ENCODE data around the gene NDOR1. TPM values are rescaled to one million over a fixed set of nuclear protein-coding genes. Genes with fewer than 3 reads are reported as not detected.

The NDOR1 gene
- total RNA-seq, 5 donors from 2014 or later (not counting 1 experiment from before 2014, with no cell fraction given) = 27.6 to 46.7 (median 45.4) TPM

GRCh38 chr9:137200311-137201204 lies 4.9 kb upstream of the NDOR1 start, which contains the start of gene TPRN:
Gene TPRN, minus strand, starts transcription at chr9:137200741. Its CDS starts 30 bp downstream, at chr9:137200711.
- ATAC-seq (replicated peaks in 1 of 4) = peak; percentile 92 to 96 (median 96)

DNA sequence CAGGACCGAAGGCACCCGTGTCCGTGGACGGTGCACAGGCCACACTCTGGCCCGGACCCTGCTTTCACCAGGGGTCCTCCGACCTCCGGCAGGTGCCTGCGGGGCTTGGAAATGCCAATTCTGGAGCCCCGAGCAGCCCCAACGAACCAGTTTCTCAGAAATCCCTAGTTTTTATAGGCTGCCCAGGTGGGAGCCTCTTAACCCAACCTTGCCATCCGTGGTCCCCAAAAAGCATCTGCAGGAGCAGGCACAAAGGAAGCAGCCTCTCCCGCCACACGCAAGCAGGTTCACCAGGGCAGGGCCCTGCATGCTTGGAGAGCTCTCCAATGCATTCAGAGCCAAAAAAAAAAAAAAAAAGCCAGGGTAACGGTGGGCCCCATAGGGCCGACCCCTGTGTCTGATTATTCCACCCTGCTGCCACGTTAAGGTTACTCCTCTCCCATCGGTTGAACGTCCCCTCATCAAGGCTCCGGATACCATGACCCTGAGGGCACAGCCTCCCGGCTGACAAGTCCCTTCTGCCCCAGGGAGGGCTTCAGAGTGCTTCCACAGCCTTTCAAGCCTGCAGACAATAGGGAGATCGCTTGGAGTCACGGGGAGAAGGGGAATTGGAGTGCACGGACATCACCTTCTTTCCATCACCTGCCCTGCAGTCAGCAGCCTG lies 4.2 kb upstream of the NDOR1 start:
- no peaks in the 10 kb centered on the region for H3K27me3 Mint-ChIP-seq
- Histone ChIP-seq H3K4me1 (ENCODE audit: control insufficient read depth in 1 of 2, extremely low read depth in 1 of 2, insufficient read depth in 2 of 2, low read length in 2 of 2) (peaks cover 18 to 55% of the 10 kb centered on the region in 2 experiments), H3K9me3 (no peaks in the 10 kb centered on the region), H3K27ac (ENCODE audit: low read length) (peak overlapping the region; percentile 84), H3K36me3 (ENCODE audit: control insufficient read depth in 2 of 2, extremely low read depth in 1 of 2, insufficient read depth in 1 of 2, low read length in 1 of 2) (peaks cover 0 to 2% of the 10 kb centered on the region in 2 donors), H3K4me3 (ENCODE audit: control insufficient read depth in 1 of 2, extremely low read depth in 1 of 2, low read length in 1 of 2) (peak overlapping the region; percentile 75 to 83), H3K27me3 (replicated peaks in 1 of 2; ENCODE audit: control insufficient read depth in 2 of 2, extremely low read depth in 1 of 2, insufficient read depth in 2 of 2, low read length in 1 of 2) (peaks cover 0 to 11% of the 10 kb centered on the region in 2 experiments)
- ChIA-PET POLR2A (interaction anchor here (0.6 to 1.6 kb wide), 5 partner anchors 11 to 115 kb away, joined by 3 to 7 read pairs (median 4); partner anchors contain the start of genes MAN1B1 (in 1 of the 2) and TUBB4B (in 1 of the 2)), CTCF (interaction anchor here in 1 of 2 donors (0.6 to 0.9 kb wide), 2 partner anchors 13 to 68 kb away, joined by 3 to 4 read pairs; partner anchors contain the start of genes ANAPC2 and SSNA1)
- DNase-seq = no peak
- H3K9me3 Mint-ChIP-seq = no peaks in the 10 kb centered on the region
- peaks cover 25 to 53% (median 35%) of the 10 kb centered on the region in 3 donors for H3K4me1 Mint-ChIP-seq
- peak overlapping the region; percentile 78 to 89 (median 81) for H3K4me3 Mint-ChIP-seq
- no peaks in the 10 kb centered on the region for H3K36me3 Mint-ChIP-seq
- WGBS (ENCODE audit: insufficient coverage) = 31% methylated on average over 22 of the region's 23 CpGs
- no peak for ATAC-seq (replicated peaks in 1 of 4)
- peak overlapping the region; percentile 78 to 79 for H3K27ac Mint-ChIP-seq

More at GRCh38 chr9:137200311-137201204, 4.9 kb upstream of the NDOR1 start, which contains the start of gene TPRN:
- DNase-seq = peak; percentile 93 to 99 (median 98)
- WGBS (ENCODE audit: insufficient coverage) = under 1% methylated on average over 118 of the region's 118 CpGs
- H3K4me1 ChIP-seq (ENCODE audit: control insufficient read depth in 1 of 2, extremely low read depth in 1 of 2, insufficient read depth in 2 of 2, low read length in 2 of 2) = peaks cover 14 to 48% of the 10 kb centered on the region in 2 experiments
- H3K36me3 Mint-ChIP-seq = no peaks in the 10 kb centered on the region
- H3K4me1 Mint-ChIP-seq = peaks cover 19 to 46% (median 31%) of the 10 kb centered on the region in 3 donors
- peak within 1 kb of the TSS; percentile 78 to 79 for H3K27ac Mint-ChIP-seq
- peaks cover 0 to 2% of the 10 kb centered on the region in 2 donors for H3K36me3 ChIP-seq (ENCODE audit: control insufficient read depth in 2 of 2, extremely low read depth in 1 of 2, insufficient read depth in 1 of 2, low read length in 1 of 2)
- ChIA-PET POLR2A (interaction anchor here (0.5 to 1.6 kb wide), 6 partner anchors 11 to 114 kb away, joined by 3 to 7 read pairs (median 4); partner anchors contain the start of genes MAN1B1 (in 1 of the 2) and TUBB4B (in 1 of the 2)), CTCF (interaction anchor here in 1 of 2 donors (0.5 to 0.9 kb wide), 3 partner anchors 12 to 222 kb away, joined by 3 to 4 read pairs (median 4); partner anchors contain the start of genes ANAPC2, EXD3, NOXA1 and SSNA1)
- peak within 1 kb of the TSS; percentile 81 to 89 (median 81) for H3K4me3 Mint-ChIP-seq
- peak within 1 kb of the TSS; percentile 84 for H3K27ac ChIP-seq (ENCODE audit: low read length)
- peaks cover 0 to 11% of the 10 kb centered on the region in 2 experiments for H3K27me3 ChIP-seq (replicated peaks in 1 of 2; ENCODE audit: control insufficient read depth in 2 of 2, extremely low read depth in 1 of 2, insufficient read depth in 2 of 2, low read length in 1 of 2)
- no peaks in the 10 kb centered on the region for H3K9me3 Mint-ChIP-seq
- no peaks in the 10 kb centered on the region for H3K9me3 ChIP-seq
- peak within 1 kb of the TSS; percentile 75 to 83 for H3K4me3 ChIP-seq (ENCODE audit: control insufficient read depth in 1 of 2, extremely low read depth in 1 of 2, low read length in 1 of 2)
- no peaks in the 10 kb centered on the region for H3K27me3 Mint-ChIP-seq

- H3K9me3 Mint-ChIP-seq = no peaks in the 10 kb centered on the region
- no peak overlapping the region for H3K4me3 Mint-ChIP-seq
- DNase-seq (no peak), ATAC-seq (replicated peaks in 1 of 4) (no peak)
- peaks cover 22 to 66% of the 10 kb centered on the region in 2 experiments for H3K4me1 ChIP-seq (ENCODE audit: control insufficient read depth in 1 of 2, extremely low read depth in 1 of 2, insufficient read depth in 2 of 2, low read length in 2 of 2)
- POLR2A ChIA-PET = interaction anchor here in 1 of 2 donors (0.7 kb wide), 1 partner anchor 51 kb away, joined by 4 read pairs; no protein-coding TSS in a partner anchor
- no peaks in the 10 kb centered on the region for H3K27me3 Mint-ChIP-seq
- no peak overlapping the region for H3K27ac ChIP-seq (ENCODE audit: low read length)
- CTCF ChIA-PET = interaction anchor here in 1 of 2 donors (0.7 kb wide), 1 partner anchor 14 kb away, joined by 5 read pairs; no protein-coding TSS in a partner anchor
- peaks cover 0 to 11% of the 10 kb centered on the region in 2 experiments for H3K27me3 ChIP-seq (replicated peaks in 1 of 2; ENCODE audit: control insufficient read depth in 2 of 2, extremely low read depth in 1 of 2, insufficient read depth in 2 of 2, low read length in 1 of 2)
- H3K36me3 Mint-ChIP-seq = peaks cover 6% of the 10 kb centered on the region
- peaks cover 0 to 2% of the 10 kb centered on the region in 2 donors for H3K36me3 ChIP-seq (ENCODE audit: control insufficient read depth in 2 of 2, extremely low read depth in 1 of 2, insufficient read depth in 1 of 2, low read length in 1 of 2)
- no peak overlapping the region for H3K27ac Mint-ChIP-seq
- H3K9me3 ChIP-seq = no peaks in the 10 kb centered on the region
- peaks cover 39 to 66% (median 48%) of the 10 kb centered on the region in 3 donors for H3K4me1 Mint-ChIP-seq
- WGBS (ENCODE audit: insufficient coverage) = 97% methylated on average over 4 of the region's 8 CpGs
- no peak overlapping the region for H3K4me3 ChIP-seq (ENCODE audit: control insufficient read depth in 1 of 2, extremely low read depth in 1 of 2, low read length in 1 of 2)
Measured at GRCh38 chr9:137202966-137203365, 2.5 kb upstream of the NDOR1 start.

DNA sequence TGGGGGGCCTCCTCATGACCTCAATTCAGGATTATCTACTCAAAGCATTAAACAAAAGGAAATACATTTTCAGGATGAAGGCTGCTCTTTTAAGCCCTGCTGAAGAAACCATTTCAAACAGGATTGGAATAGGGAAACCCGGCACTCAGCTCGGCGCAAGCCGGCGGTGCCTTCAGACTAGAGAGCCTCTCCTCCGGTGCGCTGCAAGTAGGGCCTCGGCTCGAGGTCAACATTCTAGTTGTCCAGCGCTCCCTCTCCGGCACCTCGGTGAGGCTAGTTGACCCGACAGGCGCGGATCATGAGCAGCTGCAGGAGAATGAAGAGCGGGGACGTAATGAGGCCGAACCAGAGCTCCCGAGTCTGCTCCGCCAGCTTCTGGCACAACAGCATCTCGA lies 772 bp upstream of the NDOR1 start:
- ChIA-PET CTCF (interaction anchor here in 1 of 2 donors (0.5 to 0.6 kb wide), 2 partner anchors 32 to 84 kb away, joined by 3 read pairs; no protein-coding TSS in a partner anchor), POLR2A (interaction anchor here in 1 of 2 donors (1.2 kb wide), 1 partner anchor 36 kb away, joined by 4 read pairs; the partner anchor contains the start of gene TUBB4B)
- Mint-ChIP-seq H3K36me3 (peaks cover 9% of the 10 kb centered on the region), H3K27me3 (no peaks in the 10 kb centered on the region), H3K4me1 (peaks cover 39 to 63% (median 48%) of the 10 kb centered on the region in 3 donors), H3K9me3 (no peaks in the 10 kb centered on the region), H3K27ac (peak overlapping the region; percentile 88 to 89), H3K4me3 (peak overlapping the region; percentile 90 to 92 (median 91))
- H3K27me3 ChIP-seq (replicated peaks in 1 of 2; ENCODE audit: control insufficient read depth in 2 of 2, extremely low read depth in 1 of 2, insufficient read depth in 2 of 2, low read length in 1 of 2) = peaks cover 0 to under 1% of the 10 kb centered on the region in 2 experiments
- peak overlapping the region; percentile 71 to 88 for H3K4me3 ChIP-seq (ENCODE audit: control insufficient read depth in 1 of 2, extremely low read depth in 1 of 2, low read length in 1 of 2)
- ATAC-seq (replicated peaks in 1 of 4) (no peak), DNase-seq (no peak)
- 21% methylated on average over 20 of the region's 21 CpGs for WGBS (ENCODE audit: insufficient coverage)
- H3K36me3 ChIP-seq (ENCODE audit: control insufficient read depth in 2 of 2, extremely low read depth in 1 of 2, insufficient read depth in 1 of 2, low read length in 1 of 2) = peaks cover 0 to 6% of the 10 kb centered on the region in 2 donors
- H3K4me1 ChIP-seq (ENCODE audit: control insufficient read depth in 1 of 2, extremely low read depth in 1 of 2, insufficient read depth in 2 of 2, low read length in 2 of 2) = peaks cover 22 to 53% of the 10 kb centered on the region in 2 experiments
- H3K9me3 ChIP-seq = no peaks in the 10 kb centered on the region
- peak overlapping the region; percentile 73 for H3K27ac ChIP-seq (ENCODE audit: low read length)

DNA sequence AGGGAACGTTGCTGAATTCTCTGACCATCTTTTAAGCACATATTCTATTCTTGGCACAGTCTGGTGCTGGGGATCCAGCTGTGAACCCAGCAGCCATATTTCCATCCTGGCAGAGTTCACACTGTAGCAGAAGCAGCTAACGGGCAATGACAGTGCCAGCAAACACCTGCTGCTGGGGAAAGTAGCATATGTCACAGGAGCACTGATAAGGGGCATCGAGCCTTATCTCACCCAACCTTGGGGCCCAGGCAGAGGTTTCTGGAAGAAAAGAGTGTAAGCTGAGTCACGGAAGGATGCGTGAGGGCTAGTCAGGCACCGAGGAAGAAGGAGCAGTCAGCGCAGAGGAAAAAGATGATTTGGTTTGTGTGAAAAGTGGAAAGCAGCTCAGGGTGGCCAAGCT lies 1.1 kb downstream of the NDOR1 start:
- H3K27me3 ChIP-seq (replicated peaks in 1 of 2; ENCODE audit: control insufficient read depth in 2 of 2, extremely low read depth in 1 of 2, insufficient read depth in 2 of 2, low read length in 1 of 2) = no peaks in the 10 kb centered on the region
- no peak overlapping the region for H3K4me3 ChIP-seq (ENCODE audit: control insufficient read depth in 1 of 2, extremely low read depth in 1 of 2, low read length in 1 of 2)
- Mint-ChIP-seq H3K27ac (no peak overlapping the region), H3K4me1 (peaks cover 39 to 54% (median 41%) of the 10 kb centered on the region in 3 donors), H3K9me3 (no peaks in the 10 kb centered on the region), H3K4me3 (peak overlapping the region; percentile 90 to 92 (median 91)), H3K36me3 (peaks cover 9% of the 10 kb centered on the region), H3K27me3 (no peaks in the 10 kb centered on the region)
- ATAC-seq (replicated peaks in 1 of 4) (no peak), DNase-seq (no peak)
- 82% methylated on average over 6 of the region's 7 CpGs for WGBS (ENCODE audit: insufficient coverage)
- no peak overlapping the region for H3K27ac ChIP-seq (ENCODE audit: low read length)
- ChIA-PET CTCF (no interaction called here), POLR2A (interaction anchor here (0.6 to 1.0 kb wide), 2 partner anchors 15 to 30 kb away, joined by 3 to 5 read pairs; partner anchors contain the start of gene RNF208 (in 1 of the 2))
- no peaks in the 10 kb centered on the region for H3K9me3 ChIP-seq
- peaks cover 0 to 6% of the 10 kb centered on the region in 2 donors for H3K36me3 ChIP-seq (ENCODE audit: control insufficient read depth in 2 of 2, extremely low read depth in 1 of 2, insufficient read depth in 1 of 2, low read length in 1 of 2)
- peaks cover 19 to 44% of the 10 kb centered on the region in 2 experiments for H3K4me1 ChIP-seq (ENCODE audit: control insufficient read depth in 1 of 2, extremely low read depth in 1 of 2, insufficient read depth in 2 of 2, low read length in 2 of 2)
